ENCODE data around the gene STARD9.
"Not testable (repeated sequence)": the region's sequence is repeated elsewhere in the genome, so short reads cannot be mapped to it uniquely, and the experiment has no call there.

The STARD9 gene

GRCh38 chr15:42575188-42576039 is at the start of gene STARD9:
TSS of gene STARD9 (plus strand) at chr15:42575606. CDS start at chr15:42575716, 110 bp downstream.
- DNase-seq = peak; percentile 49

DNA sequence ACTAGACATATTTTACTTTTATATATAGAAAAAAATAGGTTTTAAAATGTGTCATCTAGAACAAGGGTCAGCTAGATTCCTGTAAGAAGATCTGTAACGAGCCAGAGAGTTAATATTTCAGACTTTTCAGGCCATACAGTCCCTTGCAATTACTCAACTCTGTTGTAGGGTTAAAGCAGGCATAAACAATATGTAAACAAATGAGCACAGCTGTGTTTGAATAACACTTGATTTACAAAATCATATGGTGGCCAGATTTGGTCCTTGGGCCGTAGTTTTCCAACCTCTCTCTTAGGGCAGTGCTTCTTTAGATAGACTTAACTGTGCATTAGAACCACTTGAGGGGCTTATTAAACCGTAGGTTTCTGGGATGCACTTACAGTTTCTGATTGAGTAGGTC is 46.4 kb upstream of the STARD9 start:
- DNase-seq = no peak

DNA sequence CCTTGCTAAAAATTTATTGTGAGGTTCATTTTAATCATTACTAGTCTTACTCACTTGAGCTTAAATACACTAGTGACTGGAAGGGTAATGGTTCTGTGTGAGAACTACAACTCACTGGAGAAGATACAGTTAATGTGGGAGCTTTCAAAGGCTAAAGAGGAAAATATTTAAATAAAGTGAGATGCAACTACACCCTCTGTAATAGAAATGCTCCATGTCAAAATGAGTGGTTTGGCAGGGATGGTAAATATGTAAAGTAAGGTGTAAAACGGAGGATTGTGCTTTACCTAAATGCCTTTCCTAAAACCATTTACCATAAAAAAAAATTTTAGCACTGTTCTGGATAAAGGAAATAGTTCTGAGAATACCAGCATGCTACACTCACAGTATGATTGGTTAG is 42.2 kb upstream of the STARD9 start:
- DNase-seq = no peak

DNA sequence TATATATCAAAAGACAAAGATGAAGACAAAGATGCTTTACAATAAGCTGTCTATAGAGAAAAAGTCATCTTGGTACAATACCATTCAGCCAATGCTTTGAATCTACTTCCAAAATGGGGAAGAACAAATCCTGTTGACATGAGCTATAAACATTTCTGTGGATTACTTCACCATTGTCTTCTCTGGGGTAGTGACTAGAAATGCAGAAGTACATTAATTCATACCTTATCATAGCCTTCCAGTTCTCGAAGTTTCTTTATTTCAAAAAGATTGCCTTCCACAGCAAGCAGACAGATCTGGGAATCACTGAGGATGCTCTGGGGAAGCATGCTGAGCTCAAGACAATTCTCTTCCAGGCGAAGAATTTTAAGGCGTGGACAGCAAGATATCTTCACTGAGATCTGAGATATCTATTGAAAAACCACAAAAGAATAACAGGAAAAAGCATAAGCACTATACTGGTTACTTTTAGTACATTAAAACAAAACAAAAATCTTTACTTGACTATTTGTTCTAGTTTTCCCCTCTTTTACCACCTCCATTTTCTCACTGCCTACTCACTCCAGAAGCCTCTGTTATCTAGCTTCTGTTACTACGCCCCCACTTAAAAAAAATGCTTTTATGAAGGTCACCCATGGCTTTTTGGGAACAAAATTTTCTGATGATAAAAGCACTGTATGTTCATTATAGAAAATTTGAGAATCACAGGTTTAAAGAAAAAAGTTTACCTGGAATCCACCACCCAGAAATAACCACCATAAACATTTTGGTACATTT is 30.4 kb upstream of the STARD9 start:
- no peak for DNase-seq

DNA sequence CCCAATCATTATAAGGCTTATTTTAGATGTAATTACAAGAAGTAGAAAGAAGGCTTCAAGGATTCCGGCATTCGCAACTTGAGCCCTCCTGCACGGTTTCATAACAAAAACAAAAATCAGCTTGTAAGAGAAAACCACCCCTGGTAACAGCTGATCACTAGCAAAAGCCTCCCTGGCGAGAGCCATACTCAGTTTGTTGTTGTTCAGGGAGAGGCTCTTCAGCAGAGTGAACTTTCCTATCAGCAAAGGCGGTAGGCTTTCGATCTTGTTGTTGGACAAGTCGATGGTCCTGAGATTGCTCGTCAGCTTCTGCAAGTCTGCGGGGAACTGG is 27.5 kb upstream of the STARD9 start:
- no peak for DNase-seq

DNA sequence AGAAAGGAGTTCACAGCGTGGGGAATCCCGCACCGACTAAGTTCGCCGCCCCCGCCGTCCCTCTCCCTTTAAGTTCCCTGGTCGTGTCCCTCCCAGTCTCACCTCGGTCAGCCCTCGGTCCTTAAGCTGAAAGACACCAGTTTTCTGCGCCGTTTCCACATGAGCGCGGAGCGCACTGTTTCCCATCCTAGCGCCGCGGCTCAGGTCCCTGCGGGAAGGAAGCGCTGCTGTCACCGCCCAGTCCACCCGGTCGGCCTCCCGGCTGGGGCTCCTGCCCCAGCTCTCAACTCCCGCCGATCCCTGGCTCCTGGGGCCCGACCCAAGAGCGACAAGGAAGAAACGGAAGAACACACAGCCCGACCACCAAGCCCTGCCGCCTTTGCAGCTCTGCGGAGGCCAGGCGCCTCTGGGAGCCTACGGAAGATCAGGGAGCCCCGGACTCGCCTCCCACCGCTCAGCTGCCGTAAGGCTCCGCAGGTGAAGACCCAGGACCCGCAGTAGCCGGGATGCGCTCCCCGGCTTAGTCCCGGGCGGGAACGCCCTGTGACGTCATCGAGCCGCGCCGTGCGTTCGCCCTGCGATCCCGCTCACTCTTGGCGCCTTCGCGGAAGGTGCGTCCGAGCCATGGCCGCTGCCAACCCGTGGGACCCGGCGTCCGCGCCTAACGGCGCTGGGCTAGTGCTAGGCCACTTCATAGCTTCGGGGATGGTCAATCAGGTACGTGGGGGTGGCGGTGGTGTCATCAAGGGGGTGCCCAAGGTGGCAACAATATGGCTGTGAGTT is 27.0 kb upstream of the STARD9 start, which contains the start of the genes HAUS2 and LRRC57:
HAUS2 (plus strand) TSS at position 590 of the 783 bp plus-strand sequence; CDS start at position 625, 35 bp downstream.
LRRC57 (minus strand) TSS at position 545 of the 783 bp plus-strand sequence; CDS start at position 186, 359 bp downstream.
- DNase-seq = peak; percentile 14

GRCh38 chr15:42549032-42549491 is 26.3 kb upstream of the STARD9 start:
- no peak for DNase-seq

- DNase-seq = no peak
These were observed 25.5 kb upstream of the STARD9 start for GRCh38 chr15:42549741-42550392.

DNA sequence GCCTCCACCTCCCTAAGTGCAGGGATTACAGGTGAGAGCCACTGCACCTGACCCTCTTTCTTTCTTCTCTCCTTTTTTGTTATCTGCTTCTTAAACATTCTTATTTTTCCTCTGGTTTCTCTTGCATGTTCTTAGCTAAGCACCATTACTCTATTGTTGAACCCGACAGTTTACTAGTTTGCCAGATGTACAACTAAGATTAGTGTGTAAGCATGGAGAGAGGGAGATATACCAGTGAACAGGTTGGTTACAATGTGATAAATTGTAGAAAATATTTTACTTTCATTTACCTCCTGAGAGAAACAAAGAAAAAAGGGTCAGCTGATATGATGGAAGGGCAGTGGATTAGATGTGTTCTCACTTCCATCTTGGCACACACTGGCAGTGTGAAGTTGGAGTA is 21.9 kb upstream of the STARD9 start:
- DNase-seq = no peak

DNA sequence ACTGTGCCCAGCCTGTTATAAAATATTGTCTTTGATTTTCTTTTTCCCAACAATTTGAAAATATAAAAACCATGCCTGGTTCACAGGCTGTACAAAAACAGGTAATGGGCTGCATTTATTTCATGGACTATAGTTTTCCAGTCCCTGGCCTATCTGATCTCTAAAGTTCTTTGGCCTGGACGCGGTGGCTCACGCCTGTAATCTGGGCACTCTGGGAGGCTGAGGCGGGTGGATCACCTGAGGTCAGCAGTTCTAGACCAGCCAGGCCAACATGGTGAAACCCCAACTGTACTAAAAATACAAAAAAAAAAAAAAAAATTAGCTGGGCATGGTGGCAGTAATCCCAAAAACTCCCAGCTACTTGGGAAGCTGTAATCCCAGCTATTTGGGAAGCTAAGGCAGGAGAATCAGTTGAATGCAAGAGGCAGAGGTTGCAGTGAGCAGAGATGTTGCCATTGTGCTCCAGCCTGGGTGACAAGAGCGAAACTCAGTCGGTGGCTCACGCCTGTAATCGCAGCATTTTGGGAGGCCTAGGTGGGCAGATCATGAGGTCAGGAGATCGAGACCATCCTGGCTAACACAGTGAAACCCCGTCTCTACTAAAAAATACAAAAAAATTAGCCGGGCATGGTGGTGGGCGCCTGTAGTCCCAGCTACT is 18.7 kb upstream of the STARD9 start:
- not testable (repeated sequence) for DNase-seq

DNA sequence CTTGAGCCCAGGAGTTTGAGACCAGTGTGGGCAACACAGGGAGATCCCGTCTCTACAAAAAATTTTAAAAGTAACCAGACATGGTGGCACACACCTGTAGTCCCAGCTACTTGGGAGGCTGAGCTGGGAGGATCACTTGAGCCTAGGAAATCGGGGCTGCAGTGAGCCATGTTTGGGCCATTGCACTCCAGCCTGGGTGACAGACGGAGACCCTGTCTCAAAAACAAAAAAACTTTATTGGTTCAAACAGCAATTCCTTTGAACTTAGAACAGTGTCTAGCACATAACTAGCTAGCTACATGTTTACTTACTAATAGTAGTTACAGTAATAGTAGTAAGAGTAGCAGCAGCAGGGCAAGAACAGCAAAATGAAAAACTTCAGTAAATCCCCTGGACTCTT is 16.7 kb upstream of the STARD9 start:
- DNase-seq = no peak

DNA sequence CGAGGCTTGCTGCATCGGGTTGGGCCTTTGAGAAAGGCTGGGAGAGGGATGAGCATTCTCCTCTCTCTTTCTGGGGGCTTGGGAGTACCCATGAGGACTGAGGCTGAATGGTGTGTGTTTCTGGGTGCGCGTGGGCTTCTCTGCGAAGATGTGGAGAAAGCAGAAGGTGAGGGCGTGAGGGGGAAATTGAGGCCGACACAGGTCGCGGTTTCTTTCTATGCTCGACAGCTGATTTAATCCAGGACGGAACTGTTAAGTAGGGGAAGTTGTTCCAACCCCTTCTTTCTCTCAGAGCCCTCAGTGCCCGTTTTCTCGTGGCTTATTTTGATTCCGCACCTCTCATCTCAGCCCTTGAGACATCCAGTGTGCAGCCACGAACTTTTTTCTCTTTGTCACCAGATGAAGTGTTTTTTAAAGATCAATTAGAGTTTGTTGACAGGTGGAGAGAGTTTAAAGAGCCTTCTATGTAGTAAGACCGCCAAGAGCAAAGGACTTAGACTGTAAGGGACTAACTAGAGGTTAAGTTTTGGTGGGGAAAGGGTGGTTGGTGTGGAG is 711 bp downstream of the STARD9 start:
- DNase-seq = no peak

- DNase-seq = no peak
These were observed 1.4 kb downstream of the STARD9 start for GRCh38 chr15:42576776-42577175.

GRCh38 chr15:42577514-42578031 is 2.2 kb downstream of the STARD9 start:
- DNase-seq = no peak

DNA sequence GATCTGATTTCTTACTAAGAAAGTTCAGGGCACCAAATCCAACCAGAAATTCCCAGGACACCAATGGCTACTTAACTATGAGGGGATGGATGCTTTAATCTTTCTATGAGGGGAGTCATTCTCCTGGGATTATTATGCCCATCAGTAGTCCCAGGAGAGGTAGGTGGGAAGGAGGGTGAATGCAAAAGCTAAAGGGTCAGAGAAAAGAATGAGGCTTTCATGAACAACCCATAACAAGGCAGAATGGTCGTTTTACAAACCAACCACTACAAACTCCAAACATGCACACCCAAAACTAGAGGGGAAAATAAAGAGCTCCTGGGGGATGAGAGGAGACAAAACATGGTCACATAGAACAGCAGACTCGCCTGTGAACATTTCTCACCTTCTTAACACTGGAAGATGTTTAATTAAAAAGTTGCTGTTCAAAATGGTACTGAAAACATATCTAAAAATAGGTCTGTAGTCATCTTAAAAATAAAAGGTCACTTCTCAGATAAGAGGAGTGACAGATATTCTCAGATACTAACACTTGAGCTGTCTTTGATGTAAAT is 3.7 kb downstream of the STARD9 start:
- DNase-seq = no peak

GRCh38 chr15:42581272-42581730 is 5.9 kb downstream of the STARD9 start:
- peak; percentile 2 for DNase-seq

DNA sequence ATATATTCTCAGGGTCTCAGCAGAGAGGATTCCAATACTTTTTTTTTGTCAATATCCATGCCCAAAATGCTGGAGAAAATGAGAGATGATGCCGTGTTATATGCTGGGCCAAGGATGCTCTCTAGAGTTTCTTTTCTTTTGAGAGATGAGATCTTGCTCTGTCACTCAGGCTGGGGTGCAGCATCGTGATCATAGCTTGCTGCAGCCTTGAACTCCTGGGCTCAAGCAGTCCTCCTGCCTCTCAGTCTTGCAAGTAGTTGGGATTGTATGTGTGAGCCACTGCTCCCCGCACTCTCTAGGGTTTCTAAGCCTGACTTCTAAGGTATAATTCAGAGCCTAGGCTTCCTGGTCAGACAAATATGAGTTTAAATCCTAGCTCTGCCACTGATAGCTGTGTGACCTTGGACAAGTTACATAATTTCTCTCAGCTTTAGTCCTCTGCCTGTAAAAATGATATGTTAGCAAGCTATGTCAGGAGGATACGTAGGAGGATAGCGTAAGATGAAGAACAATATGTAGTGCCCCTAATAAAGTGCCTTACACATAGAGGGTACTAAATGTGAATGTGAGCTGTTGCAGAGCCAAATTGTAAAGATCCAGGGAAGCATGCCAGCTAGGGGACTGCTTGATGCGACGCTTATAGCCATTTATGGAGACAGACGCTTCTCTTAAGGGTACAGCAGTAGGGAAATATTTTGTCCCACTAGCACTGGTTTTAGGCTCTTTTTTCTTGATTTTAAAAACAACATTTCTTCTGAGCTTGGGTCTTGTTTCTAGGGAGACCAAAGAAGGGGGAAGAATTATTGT is 7.4 kb downstream of the STARD9 start:
- DNase-seq = no peak

GRCh38 chr15:42584031-42584765 is 8.8 kb downstream of the STARD9 start:
- no peak for DNase-seq

DNA sequence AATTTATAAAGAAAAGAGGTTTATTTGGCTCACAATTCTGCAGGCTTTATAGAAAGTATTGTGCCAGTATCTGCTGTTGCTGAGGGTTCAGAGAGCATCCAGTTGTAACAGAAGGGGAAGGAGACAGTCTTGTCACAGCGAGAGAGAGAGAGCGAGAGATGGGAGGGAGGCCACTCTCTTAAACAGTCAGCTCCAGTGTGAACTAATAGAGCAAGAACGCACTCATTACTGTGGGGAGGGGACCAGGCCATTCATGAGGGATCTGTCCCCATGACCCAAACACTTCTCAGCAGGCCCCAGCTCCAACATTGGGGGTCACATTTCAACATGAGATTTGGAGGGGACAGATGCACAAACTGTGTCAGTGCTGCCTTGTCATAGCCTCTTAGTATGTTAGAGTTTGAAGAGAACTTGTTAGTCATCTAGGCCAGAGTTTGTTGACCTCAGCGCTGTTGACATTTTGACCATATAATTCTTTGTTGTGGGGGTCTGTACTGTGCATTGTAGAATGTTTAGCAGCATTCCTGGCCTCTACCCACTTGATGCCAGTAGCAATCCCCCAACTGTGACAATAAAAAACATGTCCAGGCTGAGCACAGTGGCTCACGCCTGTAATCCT is 15.3 kb downstream of the STARD9 start:
- DNase-seq = no peak

All from NCI-H1417 treated with DMSO at 0.1 percent for 48 hours (cell line).